Cardiac fibroblast (primary cell): Measurements from ENCODE around the gene GBX2.

Experiments used
- DNase-seq, 2 donors: peaks; one replicate each; pipeline versions ENCODE4 v3.0.0 to v3.0.0-alpha.2; 2010; ENCODE audit warnings: low read depth in 2 of 2
- H3K4me3 ChIP-seq, 2 donors: replicated peaks in 1 of 2; 1 replicate in 1 of 2; 2 replicates in 1 of 2; pipeline ENCODE4 v1.5.1; 2011; ENCODE audit warnings: low read depth in 2 of 2, low read length in 2 of 2, mild to moderate bottlenecking in 2 of 2, moderate library complexity in 1 of 2
- CTCF ChIP-seq: IDR thresholded peaks from one replicate; pipeline ENCODE4 v1.5.1; 2011; ENCODE audit warnings: low read depth, mild to moderate bottlenecking, low read length, inconsistent platforms

GBX2 gene

GRCh38 chr2:236133410-236134012 lies 34.7 kb downstream of the GBX2 start:
- TF ChIP-seq CTCF = peak; percentile 5
- no peak overlapping the region for H3K4me3 ChIP-seq
- DNase-seq = no peak

GRCh38 chr2:236131073-236131692 lies 37.0 kb downstream of the GBX2 start:
- no peak overlapping the region for H3K4me3 ChIP-seq
- TF ChIP-seq CTCF = no peak
- DNase-seq = no peak

- DNase-seq = no peak
- no peak overlapping the region for H3K4me3 ChIP-seq
- no peak for TF ChIP-seq CTCF
Observed at GRCh38 chr2:236130349-236130998, 37.7 kb downstream of the GBX2 start.

GRCh38 chr2:236129935-236130334 lies 38.3 kb downstream of the GBX2 start:
- H3K4me3 ChIP-seq = no peak overlapping the region
- TF ChIP-seq CTCF = no peak
- no peak for DNase-seq

GRCh38 chr2:236128321-236128720 lies 39.9 kb downstream of the GBX2 start:
- H3K4me3 ChIP-seq = no peak overlapping the region
- no peak for TF ChIP-seq CTCF
- no peak for DNase-seq

GRCh38 chr2:236127010-236127409 lies 41.2 kb downstream of the GBX2 start:
- no peak for TF ChIP-seq CTCF
- no peak overlapping the region for H3K4me3 ChIP-seq

More at GRCh38 chr2:236127010-236127409, 41.2 kb downstream of the GBX2 start:
- DNase-seq = no peak
